ENCODE results near the gene FOSL2.

Gene FOSL2

DNA sequence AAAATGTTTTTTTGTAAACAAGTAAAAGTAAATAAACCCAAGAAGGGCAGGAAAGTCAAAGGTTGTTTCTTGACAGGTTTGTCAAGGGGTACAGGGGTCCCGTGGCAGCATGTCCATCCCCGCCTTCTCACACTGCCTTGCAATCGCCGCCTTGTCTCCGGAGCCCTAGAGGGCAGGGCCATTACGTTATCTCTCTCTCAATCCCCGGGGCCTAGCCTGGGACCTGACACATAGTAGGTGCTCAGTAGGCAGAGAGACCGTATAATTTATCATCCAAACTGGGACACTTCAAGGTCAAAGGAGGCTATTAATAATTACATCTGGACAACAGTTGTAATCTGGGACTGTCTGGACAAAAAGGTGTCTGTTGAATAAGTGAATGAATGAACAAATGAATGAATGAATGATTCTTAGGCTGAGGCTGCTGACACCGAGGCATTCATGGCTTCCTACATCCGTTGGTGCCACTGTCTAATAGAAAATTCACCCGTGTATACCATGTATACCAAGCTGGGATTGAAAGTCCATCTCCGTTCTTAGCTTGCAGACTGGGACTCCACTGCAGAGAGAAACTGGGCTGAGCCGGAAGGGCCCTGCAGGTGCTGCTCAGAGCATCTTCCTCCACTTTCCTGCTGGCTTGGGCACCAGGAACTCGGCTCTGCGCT lies 58.4 kb downstream of the FOSL2 start:
- no peak for DNase-seq (ENCODE audit: low read depth)

DNA sequence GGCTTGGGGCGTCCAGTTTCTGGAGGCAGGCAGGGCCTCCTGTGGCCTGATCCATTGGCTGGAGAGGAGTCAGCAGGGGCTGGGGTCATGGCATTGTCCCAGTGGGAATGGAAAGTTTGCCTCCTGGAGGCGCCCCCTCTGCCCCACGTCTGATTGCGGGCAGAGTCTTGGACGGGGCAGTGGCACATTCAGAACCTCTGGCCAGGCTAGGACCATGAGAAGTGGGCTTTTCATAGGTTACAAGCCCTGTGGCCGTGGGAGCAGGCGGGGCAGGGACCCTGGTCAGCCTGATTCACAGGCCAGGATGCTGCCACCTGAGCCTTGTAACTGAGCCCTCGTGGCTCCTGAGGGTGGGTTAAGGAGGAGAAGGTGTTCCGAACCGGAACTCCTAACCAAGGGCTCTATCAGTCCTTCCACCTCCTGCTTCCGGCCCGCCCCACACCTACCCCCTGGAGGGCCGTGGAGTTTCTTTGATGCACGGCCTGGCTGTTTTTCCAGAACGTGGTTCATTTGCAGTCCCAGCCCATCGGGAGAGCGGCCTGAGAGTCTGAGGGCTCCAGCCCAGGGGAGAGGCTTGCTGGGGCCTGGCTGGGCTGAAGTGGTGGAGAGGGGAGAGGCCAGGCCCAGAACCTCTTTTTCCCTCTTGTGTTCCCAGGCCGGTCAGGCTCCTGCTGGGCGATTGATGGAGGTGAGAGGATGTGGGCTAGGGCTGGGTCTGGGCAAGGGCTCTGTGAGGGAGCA lies 59.3 kb downstream of the FOSL2 start:
- no peak for DNase-seq (ENCODE audit: low read depth)

GRCh38 chr2:28452534-28453081 lies 60.0 kb downstream of the FOSL2 start:
- peak; percentile 74 for DNase-seq (ENCODE audit: low read depth)

DNA sequence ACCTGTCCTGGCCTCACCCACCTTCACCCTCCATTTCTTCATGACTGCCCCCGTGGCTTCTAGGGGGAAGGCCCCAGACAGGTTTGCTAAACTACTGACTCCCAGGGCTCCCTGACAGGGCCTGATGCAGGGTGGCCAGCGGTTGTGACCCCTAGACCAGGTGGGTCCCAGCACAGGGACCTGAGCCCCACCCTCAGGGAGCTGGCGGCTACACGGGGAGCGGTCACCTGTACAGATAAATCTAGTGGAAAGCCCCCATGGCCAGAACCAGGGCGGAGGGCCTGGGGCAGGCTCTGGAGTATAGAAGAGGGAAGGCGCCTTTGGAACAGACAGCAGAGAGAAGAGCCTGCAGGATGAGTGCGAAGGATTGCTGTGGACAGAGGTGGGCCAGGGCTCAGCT lies 60.7 kb downstream of the FOSL2 start:
- DNase-seq (ENCODE audit: low read depth) = no peak

GRCh38 chr2:28454016-28454930 lies 61.6 kb downstream of the FOSL2 start:
- no peak for DNase-seq (ENCODE audit: low read depth)

- DNase-seq (ENCODE audit: low read depth) = no peak
Observed at GRCh38 chr2:28457237-28457636, 64.6 kb downstream of the FOSL2 start.

DNA sequence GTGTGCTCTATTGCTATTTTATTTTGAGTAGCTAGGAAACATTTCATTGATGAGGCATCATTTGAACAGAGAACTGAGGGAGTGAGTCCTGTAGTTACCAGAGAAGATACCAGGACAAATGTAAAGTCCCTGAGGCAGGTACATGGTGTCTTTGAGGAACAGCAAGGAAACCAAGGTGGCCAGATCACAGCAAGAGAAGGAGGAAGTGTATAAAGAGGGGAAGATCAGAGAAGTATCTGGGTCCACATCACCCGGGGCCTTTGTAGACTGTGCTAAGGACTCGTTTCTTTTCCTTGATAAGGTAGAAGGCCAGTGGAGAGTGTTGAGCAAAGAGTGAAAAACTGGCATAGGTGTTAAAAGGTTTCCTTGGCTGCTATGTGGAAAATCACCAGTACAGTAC lies 68.4 kb downstream of the FOSL2 start:
- no peak for DNase-seq (ENCODE audit: low read depth)

DNA sequence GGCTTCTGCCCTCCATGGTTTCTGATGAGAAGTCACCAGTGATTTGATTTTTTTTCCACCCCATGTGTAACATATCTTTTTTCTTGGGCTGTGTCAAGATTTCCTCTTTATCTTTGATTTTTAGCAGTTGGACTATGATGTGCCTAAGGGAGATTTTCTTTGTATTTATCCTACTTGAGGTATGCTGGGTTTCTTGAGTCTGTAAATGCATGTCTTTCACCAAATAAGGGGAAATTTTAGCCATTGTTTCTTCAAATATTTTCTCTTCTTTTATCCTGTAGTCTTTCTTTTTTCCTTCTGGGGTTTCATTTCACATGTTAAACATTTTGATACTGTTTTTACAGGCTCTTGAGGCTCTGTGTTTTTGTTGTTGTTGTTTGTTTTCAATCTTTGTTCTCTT lies 69.5 kb downstream of the FOSL2 start:
- DNase-seq (ENCODE audit: low read depth) = no peak

- DNase-seq (ENCODE audit: low read depth) = no peak
Observed at GRCh38 chr2:28463211-28463816, 70.7 kb downstream of the FOSL2 start.

DNA sequence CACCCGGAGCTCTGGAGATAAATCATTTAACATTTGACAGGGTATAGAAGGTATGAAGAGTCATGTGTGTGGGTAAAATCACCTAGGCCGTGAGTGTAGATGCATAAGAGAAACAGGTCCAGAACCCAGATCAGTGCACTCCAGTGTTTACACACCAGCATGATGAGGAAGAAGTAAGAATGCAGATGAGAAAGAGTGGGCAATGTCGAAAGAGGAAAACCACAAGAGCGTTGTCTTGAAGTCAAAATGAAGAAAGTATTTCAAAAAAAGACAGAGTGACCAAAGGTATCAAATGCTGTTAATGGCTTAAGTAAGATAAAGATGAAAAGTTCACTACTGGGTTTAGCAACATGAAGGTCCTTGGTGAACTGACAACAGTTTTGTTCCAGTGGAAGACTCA lies 71.2 kb downstream of the FOSL2 start:
- DNase-seq (ENCODE audit: low read depth) = no peak

GRCh38 chr2:28465148-28465885 lies 72.7 kb downstream of the FOSL2 start:
- DNase-seq (ENCODE audit: low read depth) = no peak
